C4-2B (cell line): ENCODE measurements around the gene EGLN2.
"Not testable (repeated sequence)": the region's sequence is repeated elsewhere in the genome, so short reads cannot be mapped to it uniquely, and the experiment has no call there.

Experiments used
- ZFX ChIP-seq: fragments of 450-650 bp; IDR thresholded peaks from 2 replicates; pipeline ENCODE4 v1.6.1; 2017
- TF ChIP-seq, protein P1 (sequence below): fragments of 450-650 bp; conservative IDR thresholded peaks from 2 replicates; pipeline ENCODE4 v1.5.1; 2017; ENCODE audit warnings: mild to moderate bottlenecking

DNA sequence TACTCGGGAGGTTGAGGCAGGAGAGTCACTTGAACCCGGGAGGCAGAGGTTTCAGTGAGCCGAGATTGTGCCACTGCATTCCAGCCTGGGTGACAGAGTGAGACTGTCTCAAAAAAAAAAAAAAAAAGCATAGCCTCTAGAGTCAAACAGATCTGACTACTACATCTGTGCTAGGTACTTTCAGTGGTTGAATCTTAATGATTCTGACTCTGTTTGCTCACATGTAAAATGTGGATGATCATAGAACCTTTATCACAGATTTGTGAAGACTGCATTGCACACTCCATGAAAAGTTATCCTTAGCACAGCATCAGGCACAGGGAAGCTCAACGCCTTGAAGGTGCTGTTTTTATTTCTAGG is 33.4 kb downstream of the EGLN2 start:
- TF ChIP-seq, protein P1, sequence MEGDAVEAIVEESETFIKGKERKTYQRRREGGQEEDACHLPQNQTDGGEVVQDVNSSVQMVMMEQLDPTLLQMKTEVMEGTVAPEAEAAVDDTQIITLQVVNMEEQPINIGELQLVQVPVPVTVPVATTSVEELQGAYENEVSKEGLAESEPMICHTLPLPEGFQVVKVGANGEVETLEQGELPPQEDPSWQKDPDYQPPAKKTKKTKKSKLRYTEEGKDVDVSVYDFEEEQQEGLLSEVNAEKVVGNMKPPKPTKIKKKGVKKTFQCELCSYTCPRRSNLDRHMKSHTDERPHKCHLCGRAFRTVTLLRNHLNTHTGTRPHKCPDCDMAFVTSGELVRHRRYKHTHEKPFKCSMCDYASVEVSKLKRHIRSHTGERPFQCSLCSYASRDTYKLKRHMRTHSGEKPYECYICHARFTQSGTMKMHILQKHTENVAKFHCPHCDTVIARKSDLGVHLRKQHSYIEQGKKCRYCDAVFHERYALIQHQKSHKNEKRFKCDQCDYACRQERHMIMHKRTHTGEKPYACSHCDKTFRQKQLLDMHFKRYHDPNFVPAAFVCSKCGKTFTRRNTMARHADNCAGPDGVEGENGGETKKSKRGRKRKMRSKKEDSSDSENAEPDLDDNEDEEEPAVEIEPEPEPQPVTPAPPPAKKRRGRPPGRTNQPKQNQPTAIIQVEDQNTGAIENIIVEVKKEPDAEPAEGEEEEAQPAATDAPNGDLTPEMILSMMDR = not testable (repeated sequence)
- TF ChIP-seq ZFX = not testable (repeated sequence)
